HUES48 (cell line): ENCODE measurements around the gene HNRNPA2B1.
A peak's percentile ranks its signal among the peaks of the same experiment; 100 is the strongest.
"Not testable (repeated sequence)": the region's sequence is repeated elsewhere in the genome, so short reads cannot be mapped to it uniquely, and the experiment has no call there.

ENCODE experiments used
- H3K27ac ChIP-seq: one replicate; pipeline ENCODE4 v1.7.0; 2013; ENCODE audit warnings: low read depth, low read length, inconsistent platforms
- H3K27me3 ChIP-seq: 2 replicates; pipeline ENCODE4 v1.6.1; 2013; ENCODE audit warnings: mild to moderate bottlenecking, low read length; ENCODE audit not compliant: control insufficient read depth, insufficient read depth
- H3K36me3 ChIP-seq: 2 replicates; pipeline ENCODE4 v1.6.1; 2013; ENCODE audit warnings: low read length; ENCODE audit not compliant: control insufficient read depth, insufficient read depth
- H3K4me1 ChIP-seq: 2 replicates; pipeline ENCODE4 v1.6.1; 2013; ENCODE audit warnings: mild to moderate bottlenecking, low read length; ENCODE audit not compliant: control insufficient read depth, insufficient read depth
- H3K4me3 ChIP-seq: 2 replicates; pipeline ENCODE4 v1.5.1; 2013; ENCODE audit warnings: mild to moderate bottlenecking, low read depth, low read length
- H3K9ac ChIP-seq: 2 replicates; pipeline ENCODE4 v1.6.1; 2013; ENCODE audit warnings: mild to moderate bottlenecking, low read depth, low read length, moderate library complexity
- H3K9me3 ChIP-seq: 2 replicates; pipeline ENCODE4 v1.6.1; 2013; ENCODE audit warnings: low read length; ENCODE audit not compliant: control insufficient read depth, insufficient read depth

Gene HNRNPA2B1

DNA sequence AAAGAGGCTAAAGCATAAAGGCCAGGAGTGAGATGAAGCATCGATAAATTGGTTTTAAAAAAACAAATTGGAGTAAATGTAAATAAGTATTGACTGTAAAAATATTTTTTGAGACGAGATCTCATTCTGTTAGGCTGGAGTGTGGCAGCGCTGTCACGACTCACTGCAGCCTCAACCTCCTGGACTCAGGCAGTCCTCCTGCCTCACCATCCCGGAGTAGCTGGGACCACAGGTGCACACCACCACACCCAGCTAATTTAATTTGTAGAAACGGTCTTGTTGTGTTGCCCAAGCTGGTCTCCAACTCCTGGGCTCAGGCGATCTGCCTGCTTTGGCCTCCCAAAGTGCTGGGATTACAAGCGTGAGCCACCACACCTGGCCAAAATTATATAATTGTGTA, 17.8 kb downstream of the HNRNPA2B1 start:
- H3K4me1 ChIP-seq = no peaks in the 10 kb centered on the region
- no peaks in the 10 kb centered on the region for H3K9me3 ChIP-seq
- H3K4me3 ChIP-seq = no peak overlapping the region
- H3K9ac ChIP-seq = no peak overlapping the region
- H3K27me3 ChIP-seq = no peaks in the 10 kb centered on the region
- peaks cover 49% of the 10 kb centered on the region for H3K36me3 ChIP-seq
- H3K27ac ChIP-seq = peak overlapping the region; percentile 44

DNA sequence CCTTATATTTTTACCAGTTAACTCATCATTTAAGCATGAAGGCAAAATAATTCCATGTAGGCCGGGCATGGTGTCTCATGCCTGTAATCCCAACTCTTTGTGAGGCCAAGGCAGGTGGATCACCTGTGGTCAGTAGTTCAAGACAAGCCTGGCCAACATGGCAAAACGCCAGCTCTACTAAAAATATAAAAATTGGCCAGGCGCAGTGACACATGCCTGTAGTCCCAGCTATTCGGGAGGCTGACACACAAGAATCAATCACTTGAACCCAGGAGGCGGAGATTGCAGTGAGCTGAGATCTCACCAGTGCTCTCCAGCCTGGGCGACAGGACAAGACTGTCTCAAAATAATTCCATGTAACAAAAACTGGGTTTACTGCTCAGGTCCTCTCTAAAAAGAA, 18.3 kb downstream of the HNRNPA2B1 start:
- H3K4me1 ChIP-seq = no peaks in the 10 kb centered on the region
- no peaks in the 10 kb centered on the region for H3K27me3 ChIP-seq
- H3K4me3 ChIP-seq = no peak overlapping the region
- peak overlapping the region; percentile 44 for H3K27ac ChIP-seq
- peaks cover 51% of the 10 kb centered on the region for H3K36me3 ChIP-seq
- H3K9me3 ChIP-seq = no peaks in the 10 kb centered on the region
- no peak overlapping the region for H3K9ac ChIP-seq

DNA sequence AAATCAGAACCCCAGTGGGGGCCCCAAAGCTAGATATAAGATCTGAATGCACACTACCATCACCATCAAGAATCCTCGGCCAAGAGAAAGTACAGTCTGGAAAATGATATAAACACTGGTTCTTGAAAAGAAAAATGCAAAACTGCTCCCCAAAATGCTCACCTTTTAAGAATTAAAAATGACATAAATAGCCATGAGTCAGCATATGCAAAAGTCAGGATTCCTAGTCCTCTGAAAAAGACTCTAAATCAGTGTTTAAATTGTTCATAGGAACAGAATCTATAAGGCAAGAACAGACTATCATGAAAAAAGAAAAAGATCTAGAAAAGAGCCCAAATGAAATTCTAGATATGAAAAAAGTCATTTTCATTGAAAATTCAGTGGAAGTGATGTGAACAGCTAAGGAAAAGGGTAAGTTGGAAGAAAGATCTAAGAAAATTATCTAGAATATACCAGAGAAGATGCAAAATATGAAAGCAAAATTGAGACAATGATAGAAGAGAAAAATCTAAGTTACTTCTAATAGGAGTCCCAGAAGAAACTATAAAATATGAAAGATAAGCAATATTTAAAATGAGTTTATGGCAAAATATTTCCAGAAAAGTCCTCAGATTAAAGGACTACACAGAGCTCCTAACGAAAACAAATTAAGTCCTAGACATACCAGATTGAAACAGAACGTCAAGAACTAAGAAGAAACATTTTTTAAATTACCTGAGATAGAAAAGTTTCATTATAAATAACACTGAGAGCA, 18.9 kb downstream of the HNRNPA2B1 start:
- Histone ChIP-seq H3K9me3 (no peaks in the 10 kb centered on the region), H3K4me1 (no peaks in the 10 kb centered on the region), H3K27me3 (no peaks in the 10 kb centered on the region), H3K36me3 (peaks cover 51% of the 10 kb centered on the region), H3K27ac (peak overlapping the region; percentile 16), H3K4me3 (no peak overlapping the region), H3K9ac (no peak overlapping the region)

DNA sequence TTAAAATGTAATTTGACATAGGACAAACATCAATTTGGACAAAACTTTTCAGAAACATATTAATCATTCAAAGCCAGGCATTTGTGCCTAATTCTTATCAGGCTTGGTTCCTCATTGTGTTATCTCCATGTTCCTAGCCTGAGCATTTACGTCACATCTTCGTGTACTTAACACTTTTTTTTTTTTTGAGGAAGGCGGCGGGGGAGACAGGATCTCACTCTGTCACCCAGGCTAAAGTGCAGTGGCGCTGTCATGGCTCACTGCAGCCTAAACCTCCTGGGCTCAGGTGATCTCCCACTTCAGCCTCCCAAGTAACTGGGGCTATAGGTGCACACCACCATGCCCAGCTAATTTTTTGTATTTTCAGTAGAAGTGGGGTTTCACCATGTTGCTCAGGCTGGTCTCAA, 19.8 kb downstream of the HNRNPA2B1 start:
- Histone ChIP-seq H3K27me3 (no peaks in the 10 kb centered on the region), H3K4me3 (no peak overlapping the region), H3K4me1 (no peaks in the 10 kb centered on the region), H3K9me3 (no peaks in the 10 kb centered on the region), H3K36me3 (peaks cover 48% of the 10 kb centered on the region), H3K27ac (no peak overlapping the region), H3K9ac (no peak overlapping the region)

DNA sequence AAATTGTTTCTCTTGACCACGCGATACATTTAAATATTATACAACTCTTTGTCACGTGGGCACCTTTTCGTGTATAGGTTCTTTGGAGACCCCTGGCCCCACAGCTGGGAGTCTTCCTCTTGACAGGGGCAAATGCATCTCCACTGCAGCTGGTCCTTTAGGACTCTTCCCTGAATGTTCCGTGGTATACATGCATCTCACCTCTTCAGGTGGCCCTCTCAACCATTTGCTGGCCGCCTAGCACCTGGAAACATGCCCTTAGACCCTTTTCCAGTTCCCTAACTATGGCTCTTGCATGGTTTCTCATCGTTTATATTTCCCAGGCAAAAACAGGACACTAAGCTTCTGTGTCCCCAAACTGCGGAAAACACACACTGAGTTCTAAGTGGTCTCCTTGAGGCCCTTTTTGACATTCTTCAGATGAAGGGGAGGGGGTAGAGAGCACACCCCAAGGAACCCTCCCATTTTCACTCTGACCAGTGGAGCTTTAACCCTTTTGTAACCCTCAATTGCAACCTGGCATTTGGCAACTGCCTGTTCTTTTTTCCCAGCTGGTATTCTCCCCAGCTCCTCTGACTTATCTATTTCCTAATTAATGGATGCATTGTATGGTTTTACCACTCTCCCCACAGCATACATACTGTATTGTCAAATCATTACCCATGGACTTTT, 20.6 kb downstream of the HNRNPA2B1 start:
- peak overlapping the region; percentile 15 for H3K27ac ChIP-seq

DNA sequence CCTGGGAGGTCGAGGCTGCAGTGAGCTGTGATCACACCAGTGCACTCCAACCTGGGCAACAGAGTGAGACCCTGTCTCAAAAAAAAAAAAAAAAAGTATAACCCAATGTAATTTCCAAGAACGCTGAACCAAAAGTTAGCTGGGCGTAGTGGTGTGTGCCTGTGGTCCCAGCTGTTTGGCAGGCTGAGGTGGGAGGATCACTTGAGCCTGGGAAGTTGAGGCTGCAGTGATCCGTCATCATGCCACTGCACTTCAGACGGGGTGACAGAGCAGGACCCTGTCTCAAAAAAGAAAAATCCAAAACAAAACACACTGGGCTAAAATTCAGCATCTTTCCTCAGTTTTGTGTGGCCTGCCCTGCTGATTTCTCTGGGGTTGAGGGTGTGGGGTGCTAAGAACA, 21.1 kb downstream of the HNRNPA2B1 start:
- no peak overlapping the region for H3K9ac ChIP-seq

More for the DNA sequence above, 20.6 kb downstream of the HNRNPA2B1 start:
- Histone ChIP-seq H3K4me1 (no peaks in the 10 kb centered on the region), H3K4me3 (no peak overlapping the region), H3K9me3 (no peaks in the 10 kb centered on the region), H3K9ac (no peak overlapping the region), H3K27me3 (no peaks in the 10 kb centered on the region), H3K36me3 (peaks cover 41% of the 10 kb centered on the region)

DNA sequence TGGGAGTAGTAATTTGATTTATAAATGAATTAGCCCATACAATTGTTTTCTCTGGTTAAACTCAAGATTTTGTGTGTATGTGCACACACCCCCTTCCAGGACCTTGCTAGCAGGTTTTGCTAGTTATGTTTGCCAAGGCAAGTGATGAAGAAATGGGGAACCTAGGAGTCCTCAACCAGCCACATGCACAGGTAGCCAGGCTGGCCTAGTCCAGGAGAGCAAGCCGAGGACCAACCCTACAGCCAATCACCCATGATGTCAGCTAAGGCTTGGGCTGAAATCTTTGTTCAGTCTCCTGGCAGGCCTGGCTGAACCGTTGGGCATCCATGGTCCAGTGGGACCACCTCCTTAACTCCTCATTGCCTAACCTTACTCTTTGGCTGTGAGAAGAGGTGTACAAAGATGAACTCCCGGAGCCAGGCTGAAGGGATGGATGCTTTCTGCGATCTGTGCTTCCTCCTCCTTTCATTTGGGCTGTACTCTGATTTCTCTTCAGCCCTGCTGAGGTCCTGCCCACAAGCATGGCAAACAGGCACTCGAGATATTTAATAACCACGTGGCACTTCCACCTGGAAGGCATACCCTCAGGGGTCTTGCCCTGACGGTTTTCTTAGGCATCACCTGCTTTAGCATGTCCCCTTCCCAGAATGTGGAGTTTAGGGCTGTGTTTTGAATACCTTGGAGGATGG, 22.1 kb downstream of the HNRNPA2B1 start:
- no peaks in the 10 kb centered on the region for H3K9me3 ChIP-seq
- no peaks in the 10 kb centered on the region for H3K27me3 ChIP-seq
- no peak overlapping the region for H3K9ac ChIP-seq
- H3K36me3 ChIP-seq = peaks cover 38% of the 10 kb centered on the region
- H3K4me1 ChIP-seq = no peaks in the 10 kb centered on the region
- H3K4me3 ChIP-seq = no peak overlapping the region
- H3K27ac ChIP-seq = no peak overlapping the region

More for the DNA sequence above, 21.1 kb downstream of the HNRNPA2B1 start:
- Histone ChIP-seq H3K4me3 (no peak overlapping the region), H3K27ac (no peak overlapping the region), H3K36me3 (peaks cover 38% of the 10 kb centered on the region), H3K9me3 (no peaks in the 10 kb centered on the region), H3K4me1 (no peaks in the 10 kb centered on the region), H3K27me3 (no peaks in the 10 kb centered on the region)

DNA sequence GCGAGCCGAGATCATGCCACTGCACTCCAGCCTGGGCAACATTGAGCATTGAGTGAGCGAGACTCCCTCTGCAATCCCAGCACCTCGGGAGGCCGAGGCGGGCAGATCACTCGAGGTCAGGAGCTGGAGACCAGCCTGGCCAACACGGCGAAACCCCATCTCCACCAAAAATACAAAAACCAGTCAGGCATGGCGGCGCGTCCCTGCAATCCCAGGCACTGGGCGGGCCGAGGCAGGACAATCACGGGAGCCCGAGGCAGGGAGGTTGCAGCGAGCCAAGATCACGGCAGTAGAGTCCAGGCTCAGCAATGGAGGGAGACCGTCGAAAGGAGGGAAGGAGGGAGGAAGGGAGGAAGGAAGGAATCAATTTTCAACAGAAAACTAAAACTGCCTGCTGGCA, 23.3 kb downstream of the HNRNPA2B1 start:
- H3K4me3 ChIP-seq, H3K4me1 ChIP-seq, H3K27ac ChIP-seq, H3K9ac ChIP-seq, H3K27me3 ChIP-seq, H3K9me3 ChIP-seq: not testable (repeated sequence)
- H3K36me3 ChIP-seq = peaks cover 34% of the 10 kb centered on the region

DNA sequence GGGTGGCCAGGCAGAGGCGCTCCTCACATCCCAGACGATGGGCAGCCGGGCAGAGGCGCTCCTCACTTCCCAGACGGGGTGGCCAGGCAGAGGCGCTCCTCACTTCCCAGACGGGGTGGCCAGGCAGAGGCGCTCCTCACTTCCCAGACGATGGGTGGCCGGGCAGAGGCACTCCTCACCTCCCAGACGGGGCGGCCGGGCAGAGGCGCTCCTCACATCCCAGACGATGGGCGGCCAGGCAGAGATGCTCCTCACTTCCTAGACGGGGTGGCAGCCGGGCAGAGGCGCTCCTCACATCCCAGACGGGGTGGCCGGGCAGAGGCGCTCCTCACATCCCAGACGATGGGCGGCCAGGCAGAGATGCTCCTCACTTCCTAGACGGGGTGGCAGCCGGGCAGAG, 23.9 kb downstream of the HNRNPA2B1 start:
- H3K27me3 ChIP-seq, H3K27ac ChIP-seq, H3K9me3 ChIP-seq, H3K9ac ChIP-seq, H3K4me1 ChIP-seq, H3K4me3 ChIP-seq: not testable (repeated sequence)
- H3K36me3 ChIP-seq = peaks cover 34% of the 10 kb centered on the region

DNA sequence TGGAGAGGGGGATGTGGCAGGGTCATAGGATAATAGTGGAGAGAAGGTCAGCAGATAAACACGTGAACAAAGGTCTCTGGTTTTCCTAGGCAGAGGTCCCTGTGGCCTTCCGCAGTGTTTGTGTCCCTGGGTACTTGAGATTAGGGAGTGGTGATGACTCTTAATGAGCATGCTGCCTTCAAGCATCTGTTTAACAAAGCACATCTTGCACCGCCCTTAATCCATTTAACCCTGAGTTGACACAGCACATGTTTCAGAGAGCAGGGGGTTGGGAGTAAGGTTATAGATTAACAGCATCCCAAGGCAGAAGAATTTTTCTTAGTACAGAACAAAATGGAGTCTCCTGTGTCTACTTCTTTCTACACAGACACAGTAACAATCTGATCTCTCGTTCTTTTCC, 24.6 kb downstream of the HNRNPA2B1 start:
- not testable (repeated sequence) for H3K4me3 ChIP-seq, H3K9ac ChIP-seq, H3K4me1 ChIP-seq, H3K27ac ChIP-seq, H3K9me3 ChIP-seq, H3K27me3 ChIP-seq
- peaks cover 33% of the 10 kb centered on the region for H3K36me3 ChIP-seq

DNA sequence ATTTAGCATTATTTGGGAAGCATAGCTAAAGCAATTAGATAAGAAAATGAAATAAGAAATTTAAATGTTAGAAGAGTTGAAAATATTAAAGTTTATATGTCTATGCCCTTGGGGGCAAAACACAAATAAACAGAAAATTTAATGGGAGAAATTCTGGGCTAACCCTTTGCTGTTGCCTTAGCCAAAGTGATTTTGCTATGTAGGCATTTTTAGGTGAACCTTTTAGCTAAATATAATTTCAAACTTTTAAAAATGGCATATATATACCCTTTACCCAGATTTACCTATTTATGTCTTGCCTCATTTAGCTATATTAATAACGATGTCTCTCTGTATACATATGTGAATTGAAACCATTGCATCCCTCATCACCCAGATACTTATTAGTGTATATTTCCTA, 28.5 kb downstream of the HNRNPA2B1 start:
- H3K36me3 ChIP-seq = peaks cover 3% of the 10 kb centered on the region; the same call in 1 of the 2 replicates
- no peak overlapping the region for H3K4me3 ChIP-seq
- H3K9ac ChIP-seq = no peak overlapping the region
- no peaks in the 10 kb centered on the region for H3K9me3 ChIP-seq
- no peak overlapping the region for H3K27ac ChIP-seq
- H3K4me1 ChIP-seq = peaks cover under 1% of the 10 kb centered on the region; the same call in 1 of the 2 replicates
- H3K27me3 ChIP-seq = no peaks in the 10 kb centered on the region
